Coronary artery (tissue), 2 donors: ENCODE results near the gene RTRAF.

Experiments
- DNase-seq: peaks from one replicate; pipeline ENCODE4 v3.0.0-alpha.2; 2017; ENCODE audit warnings: low spot score
- H3K27ac ChIP-seq, 2 donors: fragments of 200-600 bp; sonication (generic); one replicate each; pipeline ENCODE4 v1.5.1; 2016 to 2019
- H3K4me3 ChIP-seq: fragments of 200-600 bp; sonication (generic); 2 replicates; pipeline ENCODE4 v1.5.1; 2016; ENCODE audit warnings: mild to moderate bottlenecking, moderate library complexity
- TF ChIP-seq, protein P1 (sequence below): fragments of 200-600 bp; sonication (generic); IDR thresholded peaks from one replicate; pipeline ENCODE4 v1.5.1; 2019; ENCODE audit warnings: antibody characterized with exemption

RTRAF gene

GRCh38 chr14:51954657-51955056, 34.7 kb upstream of the RTRAF start:
- Histone ChIP-seq H3K27ac (no peak overlapping the region), H3K4me3 (no peak overlapping the region)
- TF ChIP-seq, protein P1, sequence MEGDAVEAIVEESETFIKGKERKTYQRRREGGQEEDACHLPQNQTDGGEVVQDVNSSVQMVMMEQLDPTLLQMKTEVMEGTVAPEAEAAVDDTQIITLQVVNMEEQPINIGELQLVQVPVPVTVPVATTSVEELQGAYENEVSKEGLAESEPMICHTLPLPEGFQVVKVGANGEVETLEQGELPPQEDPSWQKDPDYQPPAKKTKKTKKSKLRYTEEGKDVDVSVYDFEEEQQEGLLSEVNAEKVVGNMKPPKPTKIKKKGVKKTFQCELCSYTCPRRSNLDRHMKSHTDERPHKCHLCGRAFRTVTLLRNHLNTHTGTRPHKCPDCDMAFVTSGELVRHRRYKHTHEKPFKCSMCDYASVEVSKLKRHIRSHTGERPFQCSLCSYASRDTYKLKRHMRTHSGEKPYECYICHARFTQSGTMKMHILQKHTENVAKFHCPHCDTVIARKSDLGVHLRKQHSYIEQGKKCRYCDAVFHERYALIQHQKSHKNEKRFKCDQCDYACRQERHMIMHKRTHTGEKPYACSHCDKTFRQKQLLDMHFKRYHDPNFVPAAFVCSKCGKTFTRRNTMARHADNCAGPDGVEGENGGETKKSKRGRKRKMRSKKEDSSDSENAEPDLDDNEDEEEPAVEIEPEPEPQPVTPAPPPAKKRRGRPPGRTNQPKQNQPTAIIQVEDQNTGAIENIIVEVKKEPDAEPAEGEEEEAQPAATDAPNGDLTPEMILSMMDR: no peak
- DNase-seq: no peak

GRCh38 chr14:51957950-51958349, 31.4 kb upstream of the RTRAF start:
- Histone ChIP-seq H3K27ac (no peak overlapping the region), H3K4me3 (no peak overlapping the region)
- no peak for DNase-seq
- TF ChIP-seq, protein P1: no peak

DNA sequence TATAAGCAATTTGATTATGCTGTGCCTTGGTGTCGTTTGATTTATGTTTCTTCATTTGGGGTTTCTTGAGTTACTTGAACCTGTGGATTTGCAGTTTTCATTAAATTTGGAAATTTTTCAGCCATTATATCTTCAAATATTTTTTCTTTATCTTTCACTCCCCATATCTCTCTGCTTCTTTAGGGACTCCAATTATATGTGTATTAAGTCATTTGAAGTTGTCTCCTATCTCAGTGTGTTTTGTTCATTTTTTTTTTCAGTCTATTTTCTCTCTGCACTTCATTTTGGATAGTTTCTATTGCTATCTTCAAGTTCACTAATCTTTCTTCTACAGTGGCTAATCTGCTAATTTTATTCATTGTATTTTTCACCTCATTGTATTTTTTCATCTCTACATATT, 29.4 kb upstream of the RTRAF start:
- no peak overlapping the region for H3K27ac ChIP-seq
- DNase-seq: no peak
- TF ChIP-seq, protein P1: no peak

GRCh38 chr14:51960866-51961265, 28.5 kb upstream of the RTRAF start:
- Histone ChIP-seq H3K27ac (no peak overlapping the region), H3K4me3 (no peak overlapping the region)
- TF ChIP-seq, protein P1: no peak
- DNase-seq: no peak

More for the DNA sequence above, 29.4 kb upstream of the RTRAF start:
- no peak overlapping the region for H3K4me3 ChIP-seq

DNA sequence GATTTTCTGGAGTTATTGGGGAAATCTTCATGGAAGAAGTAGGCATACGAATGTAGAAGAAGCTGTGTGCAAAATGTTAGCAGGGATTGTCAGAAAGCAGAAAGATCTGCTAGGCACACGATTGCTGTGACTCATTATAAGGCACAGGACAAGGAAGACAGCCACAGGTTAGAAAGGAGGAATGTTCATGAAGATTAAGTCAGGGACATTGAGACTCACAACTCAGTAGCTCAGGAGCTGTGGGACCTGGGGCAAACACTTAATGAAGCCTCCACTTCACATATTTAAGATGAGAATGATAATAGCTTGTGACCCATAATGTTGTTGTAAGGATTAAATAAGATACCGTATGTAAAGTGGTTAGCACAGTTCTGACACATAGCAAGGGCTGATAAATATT, 26.6 kb upstream of the RTRAF start:
- Histone ChIP-seq H3K4me3 (no peak overlapping the region), H3K27ac (no peak overlapping the region)
- TF ChIP-seq, protein P1: no peak
- no peak for DNase-seq

GRCh38 chr14:51963286-51963685, 26.1 kb upstream of the RTRAF start:
- peak overlapping the region; percentile 33 for H3K4me3 ChIP-seq
- no peak overlapping the region for H3K27ac ChIP-seq

GRCh38 chr14:51967521-51967920, 21.8 kb upstream of the RTRAF start:
- TF ChIP-seq, protein P1: no peak
- H3K4me3 ChIP-seq: no peak overlapping the region
- DNase-seq: no peak
- H3K27ac ChIP-seq: no peak overlapping the region

More at GRCh38 chr14:51963286-51963685, 26.1 kb upstream of the RTRAF start:
- DNase-seq: no peak
- TF ChIP-seq, protein P1: no peak
